ENCODE results near the gene PGS1.
"Not testable (repeated sequence)": the region's sequence is repeated elsewhere in the genome, so short reads cannot be mapped to it uniquely, and the experiment has no call there.

Gene PGS1

GRCh38 chr17:78378225-78379130 lies at the start of gene PGS1:
TSS of gene PGS1 (plus strand) at chr17:78378649. CDS start at chr17:78378666, 17 bp downstream.
- DNase-seq (ENCODE audit: low read depth in 3 of 3, low spot score in 1 of 3): peak; percentile 60 to 71 (median 62)

GRCh38 chr17:78329263-78330059 lies 49.0 kb upstream of the PGS1 start:
- no peak for DNase-seq (ENCODE audit: low read depth in 3 of 3, low spot score in 1 of 3)

GRCh38 chr17:78330570-78331224 lies 47.8 kb upstream of the PGS1 start:
- no peak for DNase-seq (ENCODE audit: low read depth in 3 of 3, low spot score in 1 of 3)

- DNase-seq (ENCODE audit: low read depth in 3 of 3, low spot score in 1 of 3): not testable (repeated sequence)
Observed at GRCh38 chr17:78331355-78331754, 47.1 kb upstream of the PGS1 start.

GRCh38 chr17:78332991-78333390 lies 45.5 kb upstream of the PGS1 start:
- DNase-seq (ENCODE audit: low read depth in 3 of 3, low spot score in 1 of 3): no peak

- DNase-seq (ENCODE audit: low read depth in 3 of 3, low spot score in 1 of 3): no peak
Observed at GRCh38 chr17:78335209-78335608, 43.2 kb upstream of the PGS1 start.

GRCh38 chr17:78337244-78338109 lies 41.0 kb upstream of the PGS1 start:
- DNase-seq (ENCODE audit: low read depth in 3 of 3, low spot score in 1 of 3): no peak

- no peak for DNase-seq (ENCODE audit: low read depth in 3 of 3, low spot score in 1 of 3)
Observed at GRCh38 chr17:78338486-78339259, 39.8 kb upstream of the PGS1 start.

GRCh38 chr17:78340183-78340955 lies 38.1 kb upstream of the PGS1 start:
- DNase-seq (ENCODE audit: low read depth in 3 of 3, low spot score in 1 of 3): no peak

- no peak for DNase-seq (ENCODE audit: low read depth in 3 of 3, low spot score in 1 of 3)
Observed at GRCh38 chr17:78341559-78342448, 36.6 kb upstream of the PGS1 start.

GRCh38 chr17:78342449-78343186 lies 35.8 kb upstream of the PGS1 start:
- no peak for DNase-seq (ENCODE audit: low read depth in 3 of 3, low spot score in 1 of 3)

- no peak for DNase-seq (ENCODE audit: low read depth in 3 of 3, low spot score in 1 of 3)
Observed at GRCh38 chr17:78343187-78343542, 35.3 kb upstream of the PGS1 start.

- peak in 1 of 3 donors; percentile 51 for DNase-seq (ENCODE audit: low read depth in 3 of 3, low spot score in 1 of 3)
Observed at GRCh38 chr17:78343543-78344201, 34.8 kb upstream of the PGS1 start.

- DNase-seq (ENCODE audit: low read depth in 3 of 3, low spot score in 1 of 3): no peak
Observed at GRCh38 chr17:78344666-78345065, 33.8 kb upstream of the PGS1 start.

GRCh38 chr17:78345172-78345571 lies 33.3 kb upstream of the PGS1 start:
- no peak for DNase-seq (ENCODE audit: low read depth in 3 of 3, low spot score in 1 of 3)

- DNase-seq (ENCODE audit: low read depth in 3 of 3, low spot score in 1 of 3): no peak
Observed at GRCh38 chr17:78345791-78346494, 32.5 kb upstream of the PGS1 start.
